HCT116 (cell line): ENCODE measurements around the gene COPS8. TPM values are rescaled to one million over a fixed set of nuclear protein-coding genes. Genes with fewer than 3 reads are reported as not detected.

Experiments
- ATAC-seq: fragments of 200-7000 bp; cut with Tn5 transposase; 2 replicates; pipeline ENCODE4 v1.9.1; 2020; ENCODE audit warnings: mild to moderate bottlenecking, moderate library complexity
- BruUV-seq: library from RNA; stranded (reverse); fragments of 400-500 nt; replicated peaks from 2 replicates; lab custom pipeline; 2021; lab: Mats Ljungman, UMichigan
- CTCF ChIA-PET: fragments of 300-600 bp; sonication (Branson Sonifier 250); formaldehyde crosslinking; loops from one replicate; lab custom pipeline; 2021; ENCODE audit warnings: antibody characterized with exemption; lab: Charles Lee
- POLR2A ChIA-PET: fragments of 300-600, 350-600 bp; sonication (Branson Sonifier 250); formaldehyde crosslinking; loops from one replicate; lab custom pipeline; 2021; ENCODE audit warnings: antibody characterized with exemption; lab: Charles Lee
- RAD21 ChIA-PET, 2 experiments: fragments of 300-600 bp; sonication (Branson Sonifier 250); formaldehyde crosslinking; loops; one replicate each; lab custom pipeline; 2023; ENCODE audit warnings: low total read pairs in 2 of 2; ENCODE audit not compliant: uncharacterized antibody in 2 of 2, unreplicated experiment in 2 of 2, low non-redundant PET in 1 of 2; lab: Charles Lee
- DNase-seq: peaks from one replicate; pipeline ENCODE4 v3.0.0-alpha.2; 2010; ENCODE audit warnings: low read depth, low spot score
- H2AFZ ChIP-seq: fragments of 200-600 bp; shearing (Covaris generic), sonication (generic); 2 replicates; pipeline ENCODE4 v1.6.1; 2017; ENCODE audit warnings: low read depth, mixed run types, mixed read lengths, antibody characterized with exemption, low read length; ENCODE audit not compliant: poor library complexity, severe bottlenecking
- H3K27ac ChIP-seq: 2 replicates; pipeline ENCODE4 v1.5.1; 2012; ENCODE audit warnings: low read depth, low read length
- H3K27me3 ChIP-seq: fragments of 200-600 bp; sonication (generic); 2 replicates; pipeline ENCODE4 v1.6.1; 2016; ENCODE audit warnings: mixed run types, low read length, mixed read lengths; ENCODE audit not compliant: insufficient read depth
- H3K36me3 ChIP-seq, 2 experiments: fragments of 200-500 bp in 1 of 2; fragments of 200-600 bp in 1 of 2; sonication (Bioruptor generic) in 1 of 2; sonication (generic) in 1 of 2; 2 replicates each; pipeline versions ENCODE4 v1.5.1 to v1.6.1; 2014 to 2016; ENCODE audit warnings: low read length in 2 of 2, inconsistent platforms in 1 of 2, mixed read lengths in 1 of 2, mixed run types in 1 of 2; ENCODE audit not compliant: insufficient read depth in 2 of 2, control insufficient read depth in 1 of 2
- H3K4me1 ChIP-seq, 2 experiments: fragments of 200-600 bp in 1 of 2; sonication (generic) in 1 of 2; 2 replicates each; pipeline versions ENCODE4 v1.5.1 to v1.6.1; 2012 to 2017; ENCODE audit warnings: low read length in 2 of 2, inconsistent platforms in 1 of 2, mild to moderate bottlenecking in 1 of 2, mixed read lengths in 1 of 2, mixed run types in 1 of 2, moderate library complexity in 1 of 2; ENCODE audit not compliant: insufficient read depth in 2 of 2, control insufficient read depth in 1 of 2
- H3K4me2 ChIP-seq: fragments of 200-600 bp; sonication (generic); 2 replicates; pipeline ENCODE4 v1.6.1; 2017; ENCODE audit warnings: mixed run types, low read length, mixed read lengths
- H3K4me3 ChIP-seq, 2 experiments: fragments of 200-600 bp in 1 of 2; sonication (generic) in 1 of 2; replicated peaks in 1 of 2; 2 replicates each; pipeline ENCODE4 v1.5.1; 2011 to 2016; ENCODE audit warnings: low read length in 2 of 2, control low read depth in 1 of 2, low read depth in 1 of 2, mild to moderate bottlenecking in 1 of 2, mixed read lengths in 1 of 2, mixed run types in 1 of 2
- H3K79me2 ChIP-seq: fragments of 200-600 bp; sonication (generic); 2 replicates; pipeline ENCODE4 v1.6.1; 2017; ENCODE audit warnings: mild to moderate bottlenecking, mixed run types, low read length, moderate library complexity, mixed read lengths; ENCODE audit not compliant: insufficient read depth
- H3K9ac ChIP-seq: fragments of 200-600 bp; sonication (generic); 2 replicates; pipeline ENCODE4 v1.6.1; 2016; ENCODE audit warnings: low read length, mixed read lengths
- H3K9me2 ChIP-seq: fragments of 200-600 bp; sonication (generic), shearing (Covaris generic); 2 replicates; pipeline ENCODE4 v1.6.1; 2017; ENCODE audit warnings: mixed run types, mild to moderate bottlenecking, moderate library complexity; ENCODE audit not compliant: insufficient read depth
- H3K9me3 ChIP-seq, 2 experiments: fragments of 200-500 bp in 1 of 2; fragments of 200-600 bp in 1 of 2; sonication (Bioruptor generic) in 1 of 2; sonication (generic) in 1 of 2; 2 replicates each; pipeline ENCODE4 v1.6.1; 2014 to 2017; ENCODE audit warnings: low read length in 2 of 2, mixed read lengths in 2 of 2, inconsistent platforms in 1 of 2, low read depth in 1 of 2, mild to moderate bottlenecking in 1 of 2, mixed run types in 1 of 2, moderate library complexity in 1 of 2; ENCODE audit not compliant: control insufficient read depth in 1 of 2, insufficient read depth in 1 of 2
- H4K20me1 ChIP-seq: fragments of 200-600 bp; sonication (generic), shearing (Covaris generic); 2 replicates; pipeline ENCODE4 v1.6.1; 2017; ENCODE audit warnings: mixed run types, mild to moderate bottlenecking, moderate library complexity; ENCODE audit not compliant: insufficient read depth
- CBX3 ChIP-seq: IDR thresholded peaks from 2 replicates; pipeline ENCODE4 v1.6.1; 2012; ENCODE audit warnings: low read depth
- CTCF ChIP-seq, 3 experiments: fragments of 200-600 bp in 1 of 3; sonication (generic) in 1 of 3; IDR thresholded peaks in 2 of 3; conservative IDR thresholded peaks in 1 of 3; 2 replicates each; pipeline ENCODE4 v1.5.1; 2012 to 2017; ENCODE audit warnings: low read depth in 2 of 3, low read length in 2 of 3, antibody characterized with exemption in 1 of 3, borderline replicate concordance in 1 of 3, control low read depth in 1 of 3, mild to moderate bottlenecking in 1 of 3, mixed read lengths in 1 of 3, mixed run types in 1 of 3, moderate library complexity in 1 of 3; ENCODE audit not compliant: insufficient read depth in 1 of 3
- ELF1 ChIP-seq: IDR thresholded peaks from 2 replicates; pipeline ENCODE4 v1.6.1; 2012; ENCODE audit warnings: low read depth, borderline replicate concordance
- MAX ChIP-seq: IDR thresholded peaks from 2 replicates; pipeline ENCODE4 v1.6.1; 2012
- POLR2A ChIP-seq: IDR thresholded peaks from 2 replicates; pipeline ENCODE4 v1.7.0; 2011; ENCODE audit warnings: borderline replicate concordance; ENCODE audit not compliant: insufficient read depth, insufficient read length; ENCODE audit errors: extremely low read depth
- RAD21 ChIP-seq: IDR thresholded peaks from 2 replicates; pipeline ENCODE4 v1.6.1; 2012; ENCODE audit warnings: low read depth, mild to moderate bottlenecking
- REST ChIP-seq: IDR thresholded peaks from 2 replicates; pipeline ENCODE4 v1.6.1; 2012; ENCODE audit warnings: low read depth
- SRF ChIP-seq: IDR thresholded peaks from 2 replicates; pipeline ENCODE4 v1.6.1; 2012; ENCODE audit warnings: low read depth
- ZBTB33 ChIP-seq: IDR thresholded peaks from 2 replicates; pipeline ENCODE4 v1.6.1; 2011; ENCODE audit warnings: mild to moderate bottlenecking, low read length, moderate library complexity; ENCODE audit not compliant: insufficient replicate concordance; ENCODE audit errors: extremely low read depth
- ZFX ChIP-seq: fragments of 450-650 bp; IDR thresholded peaks from 2 replicates; pipeline ENCODE4 v1.6.1; 2017
- intact Hi-C: fragments of 100-400 bp; cut with micrococcal nuclease; formaldehyde crosslinking; loops from 2 replicates; pipeline ENCODE4 v1.10.0; 2022
- total RNA-seq: library from RNA; stranded (reverse); gene quantifications from one replicate; pipeline ENCODE4 v1.2.1, GENCODE V29; 2021; ENCODE audit not compliant: unreplicated experiment

The COPS8 gene
- total RNA-seq, 1 experiment from 2014 or later = 42.2 TPM

- CTCF ChIA-PET = no interaction called here
- H3K9ac ChIP-seq = no peak overlapping the region
- RAD21 ChIA-PET = no interaction called here
- H2AFZ ChIP-seq = no peak overlapping the region
- BruUV-seq = no TSS peak
- no peak for TF ChIP-seq ZBTB33
- TF ChIP-seq POLR2A = no peak
- no peak for TF ChIP-seq RAD21
- no peak for TF ChIP-seq ELF1
- no peak for TF ChIP-seq CBX3
- TF ChIP-seq MAX = no peak
- no peak for TF ChIP-seq SRF
- no peak for TF ChIP-seq ZFX
- TF ChIP-seq REST = no peak
- no peak for TF ChIP-seq CTCF (IDR thresholded peaks at IDR 0.05 in 2 of 3, conservative IDR thresholded peaks at IDR 0.05 in 1 of 3; ENCODE audit: borderline replicate concordance in 1 of 3, insufficient read depth in 1 of 3, low read depth in 2 of 3, low read length in 2 of 3)
- H3K4me3 ChIP-seq = no peak overlapping the region
- H3K9me3 ChIP-seq = no peaks in the 10 kb centered on the region
- no peak overlapping the region for H3K27ac ChIP-seq
- no peaks in the 10 kb centered on the region for H3K9me2 ChIP-seq
- intact Hi-C loops = no loop called here
- no peak for ATAC-seq
- POLR2A ChIA-PET = no interaction called here
- peaks cover 0 to 7% of the 10 kb centered on the region in 2 experiments; a peak in 1 of 4 replicates for H3K4me1 ChIP-seq
- no peaks in the 10 kb centered on the region for H3K36me3 ChIP-seq
- no peak for DNase-seq
- no peaks in the 10 kb centered on the region; the same call in 1 of the 2 replicates for H4K20me1 ChIP-seq
- no peak overlapping the region for H3K4me2 ChIP-seq
- no peaks in the 10 kb centered on the region for H3K79me2 ChIP-seq
- H3K27me3 ChIP-seq = no peaks in the 10 kb centered on the region
These were observed 27.8 kb upstream of the COPS8 start for GRCh38 chr2:237057893-237058300.
